ENCODE results near the gene RNPEPL1. TPM values are rescaled to one million over a fixed set of nuclear protein-coding genes. Genes with fewer than 3 reads are reported as not detected.

RNPEPL1 gene
- total and polyA plus RNA-seq, 7 donors, result 48.8 to 79.6 (median 59.4) TPM

DNA sequence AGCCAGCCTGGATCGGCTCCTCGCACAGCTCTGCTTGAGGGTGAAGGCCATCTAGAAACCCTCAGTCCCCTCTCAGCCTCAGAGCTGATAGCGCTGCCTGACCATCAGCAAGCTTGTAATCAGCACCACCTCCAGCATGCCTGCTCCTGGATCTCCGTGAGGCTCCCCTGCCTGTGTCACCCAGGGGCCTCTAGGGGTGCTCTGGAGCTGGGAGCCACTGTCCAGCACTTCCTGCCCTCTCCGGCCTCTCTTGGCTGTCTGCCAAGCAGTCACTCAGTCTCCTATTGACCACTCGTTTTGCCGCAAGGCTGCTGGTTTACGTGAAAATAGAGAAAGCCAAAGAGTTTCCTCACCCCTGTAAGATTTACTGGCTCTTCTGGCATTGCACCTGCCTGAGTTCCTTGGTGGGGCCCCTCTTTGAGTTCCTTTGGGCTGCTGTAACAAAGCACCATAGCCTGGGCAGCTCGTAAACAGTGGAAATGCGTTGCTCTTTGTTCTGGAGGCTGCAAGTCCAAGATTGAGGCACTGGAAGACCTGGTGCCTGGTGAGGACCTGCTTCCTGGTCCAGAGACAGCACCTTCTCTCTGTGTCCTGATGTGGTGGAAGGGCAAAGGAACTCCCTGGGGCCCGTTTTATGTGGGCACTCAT lies 36.1 kb downstream of the RNPEPL1 start:
- peaks cover 0 to 7% of the 10 kb centered on the region in 2 donors for H3K36me3 ChIP-seq (ENCODE audit: insufficient read depth in 1 of 2, low read depth in 1 of 2)
- no peaks in the 10 kb centered on the region for H3K4me1 ChIP-seq
- peak; percentile 79 to 92 (median 82) for ATAC-seq
- intact Hi-C loops (cut with DNase I), result no loop called here
- H3K27ac ChIP-seq, result no peak overlapping the region
- no peaks in the 10 kb centered on the region for H3K9me3 ChIP-seq
- peak; percentile 78 to 92 for DNase-seq
- H3K27me3 ChIP-seq (ENCODE audit: insufficient read depth in 3 of 3, low read length in 2 of 3), result no peaks in the 10 kb centered on the region
- WGBS, 3 donors, result 33 to 37% (median 34%) methylated on average over 10 to 11 of the region's 11 CpGs
- no peak overlapping the region for H3K4me3 ChIP-seq
- TF ChIP-seq, protein P1, sequence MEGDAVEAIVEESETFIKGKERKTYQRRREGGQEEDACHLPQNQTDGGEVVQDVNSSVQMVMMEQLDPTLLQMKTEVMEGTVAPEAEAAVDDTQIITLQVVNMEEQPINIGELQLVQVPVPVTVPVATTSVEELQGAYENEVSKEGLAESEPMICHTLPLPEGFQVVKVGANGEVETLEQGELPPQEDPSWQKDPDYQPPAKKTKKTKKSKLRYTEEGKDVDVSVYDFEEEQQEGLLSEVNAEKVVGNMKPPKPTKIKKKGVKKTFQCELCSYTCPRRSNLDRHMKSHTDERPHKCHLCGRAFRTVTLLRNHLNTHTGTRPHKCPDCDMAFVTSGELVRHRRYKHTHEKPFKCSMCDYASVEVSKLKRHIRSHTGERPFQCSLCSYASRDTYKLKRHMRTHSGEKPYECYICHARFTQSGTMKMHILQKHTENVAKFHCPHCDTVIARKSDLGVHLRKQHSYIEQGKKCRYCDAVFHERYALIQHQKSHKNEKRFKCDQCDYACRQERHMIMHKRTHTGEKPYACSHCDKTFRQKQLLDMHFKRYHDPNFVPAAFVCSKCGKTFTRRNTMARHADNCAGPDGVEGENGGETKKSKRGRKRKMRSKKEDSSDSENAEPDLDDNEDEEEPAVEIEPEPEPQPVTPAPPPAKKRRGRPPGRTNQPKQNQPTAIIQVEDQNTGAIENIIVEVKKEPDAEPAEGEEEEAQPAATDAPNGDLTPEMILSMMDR (IDR thresholded peaks at IDR 0.05), result peak; percentile 65

DNA sequence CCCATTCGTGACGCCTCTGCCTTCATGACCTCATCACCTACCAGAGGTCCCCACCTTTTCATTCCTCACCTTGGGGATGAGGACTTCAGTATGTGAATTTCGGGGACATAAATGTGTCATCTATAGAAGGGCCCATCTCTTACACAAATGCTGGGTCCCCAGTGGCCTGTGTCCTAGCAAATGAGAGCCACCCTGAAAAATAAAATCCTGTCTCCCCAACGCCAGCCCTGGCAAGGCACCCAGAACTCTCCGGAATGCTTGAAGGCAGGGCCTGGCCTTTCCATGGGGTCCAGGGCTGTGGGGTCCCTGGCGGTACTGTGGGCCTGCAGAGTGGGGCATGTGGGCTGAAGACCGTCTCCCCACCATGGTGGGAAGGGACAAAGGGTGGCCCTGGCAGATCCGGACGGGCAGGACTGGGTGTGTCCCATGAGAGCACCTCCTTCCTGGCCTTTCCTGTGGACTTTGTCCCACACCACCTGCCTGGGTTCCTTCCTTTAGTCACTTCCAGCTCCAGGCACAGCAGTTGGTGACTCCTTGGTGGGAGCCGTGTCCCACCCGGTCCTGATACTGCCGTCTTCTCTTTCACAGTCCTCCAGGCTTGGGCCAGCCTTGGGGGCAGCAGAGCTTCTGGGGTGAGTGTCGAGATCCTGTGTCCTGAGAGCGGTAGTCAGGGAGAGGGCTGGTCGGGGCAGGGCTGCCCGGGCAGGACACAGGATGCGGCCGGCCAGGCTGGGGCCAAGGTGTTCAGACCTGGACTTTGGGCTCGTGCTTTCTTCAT lies 36.8 kb downstream of the RNPEPL1 start:
- Histone ChIP-seq H3K9me3 (no peaks in the 10 kb centered on the region), H3K4me1 (no peaks in the 10 kb centered on the region), H3K36me3 (ENCODE audit: insufficient read depth in 1 of 2, low read depth in 1 of 2) (no peaks in the 10 kb centered on the region), H3K27ac (no peak overlapping the region), H3K4me3 (no peak overlapping the region), H3K27me3 (ENCODE audit: insufficient read depth in 3 of 3, low read length in 2 of 3) (no peaks in the 10 kb centered on the region)
- 80 to 87% (median 83%) methylated on average over 18 to 19 of the region's 19 CpGs for WGBS, 3 donors
- TF ChIP-seq, protein P1 (IDR thresholded peaks at IDR 0.05), result no peak
- DNase-seq (peak; percentile 7 to 42), ATAC-seq (no peak)
- intact Hi-C loops (cut with DNase I), result no loop called here

DNA sequence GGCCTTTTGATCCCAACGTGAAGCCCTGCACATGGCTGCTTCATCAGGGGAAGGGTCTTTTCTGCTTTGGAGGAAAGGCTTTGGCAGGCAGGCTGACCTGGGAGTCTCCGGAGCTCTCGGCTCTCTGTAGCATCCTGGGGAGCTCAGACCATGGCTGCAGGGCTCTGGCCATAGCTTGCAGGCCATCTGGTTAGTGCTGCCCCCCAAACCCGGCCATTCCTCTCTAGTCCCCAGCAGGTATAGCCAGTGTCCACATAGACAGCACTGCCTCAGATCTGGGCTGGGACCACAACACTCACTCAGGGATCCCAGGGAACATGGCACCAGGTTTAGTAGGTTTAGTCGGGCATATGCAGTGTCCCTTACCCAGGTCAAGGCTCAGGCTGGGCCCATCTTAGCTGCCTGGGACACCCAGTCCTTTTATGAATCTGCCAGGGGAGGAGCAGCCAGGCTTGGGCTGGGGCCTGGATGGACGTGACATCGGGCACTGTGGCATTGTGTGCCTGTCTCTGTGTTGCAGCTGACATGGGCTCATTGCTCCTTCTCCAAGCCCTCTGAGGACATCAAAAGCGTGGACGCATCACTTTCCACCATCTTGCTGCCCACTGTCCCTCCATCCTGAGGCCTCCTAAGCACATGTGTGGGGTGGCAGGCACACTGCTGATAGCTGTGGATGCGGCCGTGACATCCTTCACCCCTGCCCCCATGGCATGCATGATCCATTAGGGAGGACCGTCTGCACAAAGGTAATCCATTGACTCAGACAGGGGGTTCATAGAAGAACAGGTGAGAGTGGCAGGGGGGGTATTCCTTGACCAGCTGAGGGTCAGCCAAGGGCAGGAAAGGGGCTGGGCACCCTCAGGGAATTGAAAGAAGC lies 37.8 kb downstream of the RNPEPL1 start:
- DNase-seq (peak; percentile 7 to 28), ATAC-seq (no peak)
- Histone ChIP-seq H3K4me3 (no peak overlapping the region), H3K36me3 (ENCODE audit: insufficient read depth in 1 of 2, low read depth in 1 of 2) (no peaks in the 10 kb centered on the region), H3K27me3 (ENCODE audit: insufficient read depth in 3 of 3, low read length in 2 of 3) (no peaks in the 10 kb centered on the region), H3K9me3 (no peaks in the 10 kb centered on the region), H3K27ac (no peak overlapping the region), H3K4me1 (no peaks in the 10 kb centered on the region)
- TF ChIP-seq, protein P1 (IDR thresholded peaks at IDR 0.05), result no peak
- intact Hi-C loops (cut with DNase I), result no loop called here
- WGBS, 3 donors, result 76 to 86% (median 81%) methylated on average over 12 of the region's 12 CpGs

DNA sequence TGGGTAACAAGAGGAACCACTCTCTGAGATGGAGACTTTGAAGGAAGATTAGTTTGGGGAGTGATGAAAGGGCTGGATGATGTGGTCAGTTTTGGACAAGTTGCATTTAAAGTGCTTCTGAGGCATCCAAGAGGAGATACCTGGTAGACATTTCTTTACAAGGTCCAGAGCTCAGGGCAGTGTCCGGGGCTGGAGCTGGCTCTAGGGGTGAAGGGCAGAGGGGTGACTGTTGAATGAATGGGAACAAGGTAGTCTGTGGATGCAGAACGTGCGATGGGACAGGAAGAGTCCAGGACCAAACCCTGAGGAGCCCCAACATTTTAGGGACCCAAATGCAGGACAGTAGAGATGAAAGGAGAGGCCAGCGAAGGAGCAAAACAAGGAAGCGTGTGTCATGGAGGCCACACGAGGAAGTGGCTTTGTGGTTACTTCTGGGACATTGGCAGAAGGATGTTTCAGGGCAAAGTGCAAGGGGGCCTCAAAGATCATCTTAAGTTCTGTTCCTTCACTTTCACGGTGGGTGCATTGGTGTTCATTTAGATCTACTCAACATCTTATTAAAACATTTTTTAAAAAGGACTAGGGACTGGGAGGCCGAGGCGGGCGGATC lies 43.4 kb downstream of the RNPEPL1 start:
- WGBS, 3 donors, result 91 to 93% (median 92%) methylated on average over 10 of the region's 10 CpGs
- DNase-seq (peak in 1 of 2 donors; percentile 36), ATAC-seq (no peak)
- H3K4me1 ChIP-seq, result peaks cover 13% of the 10 kb centered on the region
- TF ChIP-seq, protein P1 (IDR thresholded peaks at IDR 0.05), result no peak
- no peaks in the 10 kb centered on the region for H3K27me3 ChIP-seq (ENCODE audit: insufficient read depth in 3 of 3, low read length in 2 of 3)
- intact Hi-C loops (cut with DNase I), result no loop called here
- no peak overlapping the region for H3K27ac ChIP-seq
- no peaks in the 10 kb centered on the region for H3K9me3 ChIP-seq
- no peak overlapping the region for H3K4me3 ChIP-seq
- no peaks in the 10 kb centered on the region for H3K36me3 ChIP-seq (ENCODE audit: insufficient read depth in 1 of 2, low read depth in 1 of 2)

Measured in psoas muscle (tissue), 8 donors.